NB4 (cell line): ENCODE data around the gene COX7A2L.

ENCODE experiments used
- DNase-seq: peaks from one replicate; pipeline ENCODE4 v3.0.0; 2010; ENCODE audit warnings: low read depth
- H3K4me3 ChIP-seq: one replicate; pipeline ENCODE4 v1.5.1; 2011; ENCODE audit warnings: mild to moderate bottlenecking, low read depth, low read length, moderate library complexity
- MAX ChIP-seq: IDR thresholded peaks from 2 replicates; pipeline ENCODE4 v1.6.1; 2011; ENCODE audit warnings: low read depth, low read length
- MYC ChIP-seq: IDR thresholded peaks from 2 replicates; pipeline ENCODE4 v1.6.1; 2011; ENCODE audit warnings: low read depth, low read length
- POLR2A ChIP-seq: IDR thresholded peaks from 2 replicates; pipeline ENCODE4 v1.6.1; 2011; ENCODE audit warnings: mild to moderate bottlenecking; ENCODE audit not compliant: insufficient read length; ENCODE audit errors: extremely low read depth
- TF ChIP-seq, protein P1 (sequence below): IDR thresholded peaks from one replicate; pipeline ENCODE4 v1.5.1; 2012; ENCODE audit warnings: low read depth, low read length

COX7A2L gene

DNA sequence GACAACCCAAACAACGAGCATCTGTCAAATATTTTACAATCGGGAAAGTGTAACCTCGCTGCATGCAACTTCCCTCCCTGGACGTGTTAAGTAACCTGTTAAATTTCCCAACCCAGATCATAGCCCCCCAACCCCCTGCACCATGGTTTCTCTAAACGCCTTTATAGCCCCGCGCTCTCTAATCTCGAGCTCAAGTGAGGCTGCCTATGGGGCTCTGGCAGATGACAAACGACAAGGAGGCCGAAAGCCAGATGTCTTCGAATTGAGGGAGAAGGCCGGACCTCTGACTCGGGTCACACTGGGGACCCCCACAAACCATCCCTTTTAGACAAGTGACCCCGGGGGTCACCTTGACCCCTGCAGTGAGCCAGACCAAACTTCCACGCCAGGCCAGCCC lies 526 bp downstream of the COX7A2L start:
- H3K4me3 ChIP-seq, result peak overlapping the region; percentile 95
- peak; percentile 39 for DNase-seq
- TF ChIP-seq MYC (no peak), MAX (no peak), POLR2A (no peak)
- TF ChIP-seq, protein P1, sequence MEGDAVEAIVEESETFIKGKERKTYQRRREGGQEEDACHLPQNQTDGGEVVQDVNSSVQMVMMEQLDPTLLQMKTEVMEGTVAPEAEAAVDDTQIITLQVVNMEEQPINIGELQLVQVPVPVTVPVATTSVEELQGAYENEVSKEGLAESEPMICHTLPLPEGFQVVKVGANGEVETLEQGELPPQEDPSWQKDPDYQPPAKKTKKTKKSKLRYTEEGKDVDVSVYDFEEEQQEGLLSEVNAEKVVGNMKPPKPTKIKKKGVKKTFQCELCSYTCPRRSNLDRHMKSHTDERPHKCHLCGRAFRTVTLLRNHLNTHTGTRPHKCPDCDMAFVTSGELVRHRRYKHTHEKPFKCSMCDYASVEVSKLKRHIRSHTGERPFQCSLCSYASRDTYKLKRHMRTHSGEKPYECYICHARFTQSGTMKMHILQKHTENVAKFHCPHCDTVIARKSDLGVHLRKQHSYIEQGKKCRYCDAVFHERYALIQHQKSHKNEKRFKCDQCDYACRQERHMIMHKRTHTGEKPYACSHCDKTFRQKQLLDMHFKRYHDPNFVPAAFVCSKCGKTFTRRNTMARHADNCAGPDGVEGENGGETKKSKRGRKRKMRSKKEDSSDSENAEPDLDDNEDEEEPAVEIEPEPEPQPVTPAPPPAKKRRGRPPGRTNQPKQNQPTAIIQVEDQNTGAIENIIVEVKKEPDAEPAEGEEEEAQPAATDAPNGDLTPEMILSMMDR, result no peak

DNA sequence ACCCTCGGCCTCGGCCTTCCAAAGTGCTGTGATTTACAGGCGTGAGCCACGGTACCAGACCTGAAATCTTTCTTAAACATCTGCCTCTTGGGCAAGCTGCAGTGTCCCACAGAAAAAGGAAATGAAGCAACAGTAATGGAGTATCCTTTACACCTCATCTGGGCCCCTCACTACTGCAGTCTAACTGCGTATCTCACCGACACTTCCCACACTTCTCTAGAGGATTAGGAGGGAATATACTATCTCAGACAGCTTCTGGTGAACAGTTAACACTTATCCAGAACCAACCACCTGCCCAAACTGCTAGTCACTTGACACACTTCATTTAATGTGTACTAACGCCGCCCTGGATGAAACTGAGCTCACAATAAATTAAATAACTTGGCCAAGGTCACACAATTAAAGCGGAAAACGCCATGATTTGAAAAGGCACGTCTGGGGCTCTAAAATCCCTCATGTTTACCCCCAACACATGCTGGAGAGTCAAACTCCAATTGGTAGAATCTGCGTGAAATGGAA lies 993 bp downstream of the COX7A2L start:
- DNase-seq, result peak; percentile 85
- no peak for TF ChIP-seq MYC
- peak; percentile 24; the same call in 1 of the 2 replicates for TF ChIP-seq MAX
- peak overlapping the region; percentile 95 for H3K4me3 ChIP-seq

GRCh38 chr2:42359304-42359964 lies 1.6 kb downstream of the COX7A2L start:
- peak; percentile 23 for DNase-seq
- no peak for TF ChIP-seq MAX
- TF ChIP-seq, protein P1, result no peak
- H3K4me3 ChIP-seq, result peak overlapping the region; percentile 95

GRCh38 chr2:42353792-42354429 lies 7.1 kb downstream of the COX7A2L start:
- no peak for DNase-seq
- no peak overlapping the region for H3K4me3 ChIP-seq
- TF ChIP-seq, protein P1, result no peak
- TF ChIP-seq MAX, result no peak
- no peak for TF ChIP-seq POLR2A
- no peak for TF ChIP-seq MYC

DNA sequence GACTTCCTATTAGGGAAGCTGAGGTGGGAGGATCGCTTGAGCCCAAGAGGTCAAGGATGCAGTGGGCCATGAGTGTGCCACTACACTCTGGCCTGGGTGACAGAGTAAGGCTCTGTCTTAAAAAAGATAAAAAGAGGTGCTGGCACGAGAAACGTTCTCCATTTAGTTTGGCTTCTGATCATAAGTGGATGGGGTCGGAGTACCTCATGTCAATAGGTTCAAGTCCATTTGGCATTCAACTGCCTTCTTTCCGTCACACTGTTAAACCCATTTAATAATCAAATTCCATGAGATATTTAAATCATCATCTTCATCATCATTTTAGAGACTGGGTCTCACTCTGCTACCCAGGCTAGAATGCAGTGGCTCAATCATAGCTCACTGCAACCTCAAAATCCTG lies 9.2 kb downstream of the COX7A2L start:
- TF ChIP-seq MYC, result no peak
- TF ChIP-seq MAX, result no peak
- TF ChIP-seq, protein P1, result no peak
- TF ChIP-seq POLR2A, result no peak
- no peak overlapping the region for H3K4me3 ChIP-seq

DNA sequence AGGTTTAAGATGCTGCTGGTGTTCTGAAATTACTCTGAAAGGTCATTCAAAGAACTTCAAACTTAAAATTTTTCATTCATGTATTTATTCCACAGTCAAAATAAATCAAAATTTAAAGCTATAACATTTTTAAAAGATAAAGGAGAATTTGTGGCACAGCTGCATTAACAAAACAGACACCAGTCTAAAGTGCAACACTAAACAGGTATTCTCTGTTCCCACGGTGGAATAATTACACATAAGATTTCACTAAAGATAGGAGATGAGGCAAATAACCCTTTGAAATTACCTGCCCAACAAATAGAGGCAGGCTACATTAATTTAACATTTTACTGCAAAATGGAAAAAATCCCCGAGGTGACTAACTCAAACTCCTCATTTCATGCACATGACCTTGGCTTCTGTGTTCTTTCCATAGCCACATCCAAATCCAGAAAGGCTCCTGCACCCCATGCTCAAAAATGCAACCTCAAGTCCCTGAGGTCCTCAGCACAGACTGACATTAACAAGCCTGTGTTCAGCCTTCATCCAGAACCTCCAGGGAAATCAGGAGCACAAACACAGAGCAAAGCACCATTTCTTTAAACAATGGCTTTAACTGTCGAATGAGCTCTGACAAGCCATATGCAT lies 10.5 kb downstream of the COX7A2L start:
- no peak overlapping the region for H3K4me3 ChIP-seq
- DNase-seq, result no peak
- TF ChIP-seq POLR2A, result no peak
- no peak for TF ChIP-seq MYC
- no peak for TF ChIP-seq MAX
- TF ChIP-seq, protein P1, result no peak

More for the DNA sequence above, 9.2 kb downstream of the COX7A2L start:
- DNase-seq, result no peak
